ENCODE measurements around the gene SMAD3.

DNA sequence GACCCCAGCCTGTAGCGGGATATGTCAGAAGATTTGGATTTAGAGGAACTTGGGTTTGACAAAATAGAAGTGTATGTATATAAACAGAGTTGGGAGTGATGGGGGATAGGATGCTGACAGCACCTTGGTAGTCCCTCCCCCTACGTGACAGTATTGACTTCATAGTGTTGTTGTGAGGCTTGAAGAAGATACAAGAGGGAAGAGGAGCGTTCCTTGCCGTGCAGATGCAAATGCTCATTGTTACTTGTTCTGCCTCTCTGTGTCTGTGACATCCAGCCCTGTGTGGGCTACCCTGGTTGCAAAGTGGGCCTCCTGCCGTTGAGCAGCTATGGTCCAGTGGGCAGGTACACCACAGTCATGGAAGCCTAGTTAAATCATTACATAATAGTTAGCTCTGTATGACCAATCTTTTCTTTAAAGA, 45.0 kb downstream of the SMAD3 start:
- no peak for TF ChIP-seq CTCF (IDR thresholded peaks at IDR 0.05)
- TF ChIP-seq POLR2A (IDR thresholded peaks at IDR 0.05): no peak
